Immature natural killer cell (primary cell): ENCODE data around the gene ADCY4. TPM values are rescaled to one million over a fixed set of nuclear protein-coding genes. Genes with fewer than 3 reads are reported as not detected.
"Not testable (repeated sequence)": the region's sequence is repeated elsewhere in the genome, so short reads cannot be mapped to it uniquely, and the experiment has no call there.

ENCODE experiments used
- DNase-seq, 3 donors: peaks; one replicate each; pipeline ENCODE4 v3.0.0; 2022; ENCODE audit warnings: mixed read lengths in 1 of 3
- H3K27ac Mint-ChIP-seq, 6 donors: one replicate each; pipeline ENCODE4 v1.8.0; 2020; ENCODE audit warnings: mixed read lengths in 6 of 6, mild to moderate bottlenecking in 5 of 6, inconsistent platforms in 4 of 6, moderate library complexity in 3 of 6
- H3K27me3 Mint-ChIP-seq, 3 donors: one replicate each; pipeline ENCODE4 v1.8.0; 2020 to 2021; ENCODE audit warnings: low read depth in 3 of 3, mild to moderate bottlenecking in 3 of 3, mixed read lengths in 3 of 3, moderate library complexity in 3 of 3, inconsistent platforms in 1 of 3
- H3K36me3 Mint-ChIP-seq, 3 donors: one replicate each; pipeline ENCODE4 v1.8.0; 2020; ENCODE audit warnings: mixed read lengths in 3 of 3, inconsistent platforms in 2 of 3, mild to moderate bottlenecking in 2 of 3
- H3K4me1 Mint-ChIP-seq, 2 donors: one replicate each; pipeline ENCODE4 v1.8.0; 2020; ENCODE audit warnings: inconsistent platforms in 2 of 2, mild to moderate bottlenecking in 2 of 2, mixed read lengths in 2 of 2, moderate library complexity in 1 of 2
- H3K4me3 Mint-ChIP-seq, 5 donors: one replicate each; pipeline ENCODE4 v1.8.0; 2020; ENCODE audit warnings: mild to moderate bottlenecking in 5 of 5, mixed read lengths in 5 of 5, inconsistent platforms in 3 of 5, moderate library complexity in 3 of 5
- H3K9me3 Mint-ChIP-seq, 6 donors: one replicate each; pipeline ENCODE4 v1.8.0; 2020; ENCODE audit warnings: mild to moderate bottlenecking in 6 of 6, mixed read lengths in 6 of 6, inconsistent platforms in 4 of 6, moderate library complexity in 3 of 6
- polyA plus RNA-seq, 3 donors: library from polyadenylated mRNA; unstranded; fragments of 300-500 nt; fragmentation: Illumina TruSeq; gene quantifications; one replicate each; pipeline ENCODE4 v1.2.3, GENCODE V29; 2021

The ADCY4 gene
- polyA plus RNA-seq = under 1 TPM in 2 of 3 donors, not detected in 1; 0.31 to 0.52 TPM

GRCh38 chr14:24334431-24335291, at the start of gene ADCY4:
Gene ADCY4 (minus strand): TSS chr14:24335071. CDS start chr14:24334652, 419 bp downstream.
- Mint-ChIP-seq H3K4me3 (peak within 1 kb of the TSS; percentile 62 to 83 (median 75)), H3K27me3 (peaks cover 26 to 38% (median 30%) of the 10 kb centered on the region in 3 donors), H3K27ac (peak within 1 kb of the TSS in 3 of 6 donors; percentile 28 to 45 (median 29)), H3K9me3 (no peaks in the 10 kb centered on the region), H3K4me1 (peaks cover 76 to 79% of the 10 kb centered on the region in 2 donors), H3K36me3 (peaks cover 11 to 28% (median 15%) of the 10 kb centered on the region in 3 donors)
- peak in 2 of 3 donors; percentile 24 to 28 for DNase-seq

- no peak for DNase-seq
- Mint-ChIP-seq H3K4me1 (no peaks in the 10 kb centered on the region), H3K4me3 (no peak overlapping the region), H3K27ac (no peak overlapping the region), H3K36me3 (no peaks in the 10 kb centered on the region), H3K27me3 (peaks cover 3 to 5% (median 3%) of the 10 kb centered on the region in 3 donors), H3K9me3 (no peaks in the 10 kb centered on the region)
Measured at GRCh38 chr14:24384169-24384568, 49.3 kb upstream of the ADCY4 start.

DNA sequence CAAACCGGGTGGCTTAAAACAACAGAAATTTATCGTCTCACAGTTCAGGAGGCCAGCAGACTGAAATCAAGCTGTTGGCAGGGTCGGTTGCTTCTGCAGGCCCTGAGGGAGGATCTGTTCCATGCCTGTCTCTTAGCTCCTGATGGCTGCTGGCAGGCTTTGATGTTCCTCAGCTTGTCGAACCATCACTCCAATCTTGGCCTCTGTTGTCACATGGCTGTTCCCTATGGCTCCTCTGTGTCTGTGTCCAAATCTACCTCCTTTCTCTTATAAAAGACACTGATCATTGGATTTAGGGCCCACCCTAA, 47.1 kb upstream of the ADCY4 start:
- Mint-ChIP-seq H3K9me3 (no peaks in the 10 kb centered on the region), H3K4me1 (no peaks in the 10 kb centered on the region), H3K36me3 (no peaks in the 10 kb centered on the region), H3K27me3 (peaks cover 2 to 4% (median 3%) of the 10 kb centered on the region in 3 donors), H3K4me3 (no peak overlapping the region), H3K27ac (no peak overlapping the region)
- DNase-seq = no peak

GRCh38 chr14:24381363-24382063, 46.6 kb upstream of the ADCY4 start:
- no peak overlapping the region for H3K27ac Mint-ChIP-seq
- H3K27me3 Mint-ChIP-seq = peaks cover 2 to 5% (median 3%) of the 10 kb centered on the region in 3 donors
- no peak overlapping the region for H3K4me3 Mint-ChIP-seq
- H3K36me3 Mint-ChIP-seq = no peaks in the 10 kb centered on the region
- H3K9me3 Mint-ChIP-seq = no peaks in the 10 kb centered on the region
- H3K4me1 Mint-ChIP-seq = no peaks in the 10 kb centered on the region
- no peak for DNase-seq

DNA sequence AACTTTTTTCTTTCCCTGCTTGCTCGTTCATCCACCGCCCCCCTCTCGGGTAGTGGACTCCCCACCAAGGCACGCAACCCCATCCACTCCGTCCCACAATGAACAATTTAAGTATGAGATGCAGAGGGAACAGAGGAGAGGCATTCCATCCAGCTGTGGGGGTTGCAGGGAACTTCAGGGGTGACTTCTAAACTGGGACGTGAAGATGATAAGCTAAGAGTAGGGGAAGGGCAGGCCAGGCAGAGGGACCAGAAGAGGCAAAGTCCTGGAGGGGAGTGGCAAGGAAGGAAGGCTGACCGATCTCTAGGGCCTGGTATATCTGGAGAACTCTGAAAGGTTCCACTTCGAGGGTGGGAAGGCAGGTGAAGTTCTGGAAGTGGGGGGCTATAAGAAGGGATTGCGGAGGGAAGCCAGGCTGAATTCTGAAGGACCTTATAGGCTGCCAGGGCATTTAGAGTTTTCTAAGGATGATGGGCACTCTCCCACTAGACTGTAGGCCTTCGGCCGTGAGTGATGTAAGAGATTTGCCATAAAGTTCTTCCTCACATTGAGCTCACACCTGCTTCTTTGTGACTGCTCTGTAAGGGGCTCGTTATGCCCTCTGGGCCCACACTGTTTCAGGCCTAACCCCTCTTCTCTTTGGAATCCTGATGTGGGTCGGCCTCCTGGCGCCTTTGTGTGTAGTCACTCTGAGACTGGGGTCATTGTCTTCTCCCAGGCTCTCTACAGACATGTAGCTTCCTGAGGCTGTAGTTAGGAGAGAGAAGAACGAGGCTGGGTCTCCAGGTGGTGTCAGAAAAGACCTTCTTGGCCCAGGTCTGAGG, 45.2 kb upstream of the ADCY4 start:
- no peaks in the 10 kb centered on the region for H3K9me3 Mint-ChIP-seq
- no peaks in the 10 kb centered on the region for H3K36me3 Mint-ChIP-seq
- H3K27ac Mint-ChIP-seq = no peak overlapping the region
- H3K27me3 Mint-ChIP-seq = peaks cover 2 to 5% (median 3%) of the 10 kb centered on the region in 3 donors
- no peaks in the 10 kb centered on the region for H3K4me1 Mint-ChIP-seq
- no peak overlapping the region for H3K4me3 Mint-ChIP-seq
- DNase-seq = no peak

GRCh38 chr14:24378981-24379906, 44.4 kb upstream of the ADCY4 start:
- no peak overlapping the region for H3K27ac Mint-ChIP-seq
- no peak overlapping the region for H3K4me3 Mint-ChIP-seq
- peaks cover 2 to 5% (median 3%) of the 10 kb centered on the region in 3 donors for H3K27me3 Mint-ChIP-seq
- H3K9me3 Mint-ChIP-seq = no peaks in the 10 kb centered on the region
- no peak for DNase-seq
- H3K36me3 Mint-ChIP-seq = no peaks in the 10 kb centered on the region
- no peaks in the 10 kb centered on the region for H3K4me1 Mint-ChIP-seq

- Mint-ChIP-seq H3K4me3 (no peak overlapping the region), H3K27ac (no peak overlapping the region), H3K9me3 (no peaks in the 10 kb centered on the region), H3K36me3 (no peaks in the 10 kb centered on the region), H3K4me1 (no peaks in the 10 kb centered on the region), H3K27me3 (peaks cover 2 to 5% (median 3%) of the 10 kb centered on the region in 3 donors)
- no peak for DNase-seq
Measured at GRCh38 chr14:24378327-24378726, 43.5 kb upstream of the ADCY4 start.

DNA sequence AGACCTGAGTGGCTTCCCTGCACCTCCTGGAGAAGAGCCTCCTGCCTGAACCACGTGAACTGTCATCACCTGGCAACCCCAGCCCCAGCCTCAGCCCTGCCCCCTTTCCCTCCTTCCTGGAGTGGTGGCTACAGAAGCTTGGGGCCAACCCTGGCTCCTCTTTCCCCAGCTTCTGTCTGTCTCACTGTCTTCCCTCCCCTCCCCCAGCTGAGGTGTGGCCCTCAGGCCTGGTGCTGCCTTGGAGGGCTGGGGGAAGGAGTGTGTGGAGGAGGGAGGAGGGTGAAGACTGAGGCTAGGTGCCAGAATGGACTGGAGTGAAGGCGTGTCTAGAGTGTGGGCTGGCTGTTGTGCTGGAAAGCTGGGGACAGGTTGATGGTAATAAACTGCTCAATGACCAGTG, 42.8 kb upstream of the ADCY4 start:
- Mint-ChIP-seq H3K27me3 (peaks cover 2 to 5% (median 3%) of the 10 kb centered on the region in 3 donors), H3K9me3 (no peaks in the 10 kb centered on the region), H3K4me1 (no peaks in the 10 kb centered on the region), H3K36me3 (no peaks in the 10 kb centered on the region), H3K27ac (no peak overlapping the region), H3K4me3 (no peak overlapping the region)
- DNase-seq = no peak

GRCh38 chr14:24377126-24377525, 42.3 kb upstream of the ADCY4 start:
- Mint-ChIP-seq H3K36me3 (no peaks in the 10 kb centered on the region), H3K27ac (no peak overlapping the region), H3K27me3 (peaks cover 3 to 5% (median 5%) of the 10 kb centered on the region in 3 donors), H3K4me3 (no peak overlapping the region), H3K4me1 (no peaks in the 10 kb centered on the region), H3K9me3 (no peaks in the 10 kb centered on the region)
- no peak for DNase-seq

- DNase-seq = no peak
- H3K36me3 Mint-ChIP-seq = no peaks in the 10 kb centered on the region
- H3K4me3 Mint-ChIP-seq = no peak overlapping the region
- peaks cover 3 to 5% (median 4%) of the 10 kb centered on the region in 3 donors for H3K27me3 Mint-ChIP-seq
- no peaks in the 10 kb centered on the region for H3K4me1 Mint-ChIP-seq
- H3K27ac Mint-ChIP-seq = no peak overlapping the region
- H3K9me3 Mint-ChIP-seq = no peaks in the 10 kb centered on the region
Measured at GRCh38 chr14:24376448-24377070, 41.7 kb upstream of the ADCY4 start.

- H3K4me3 Mint-ChIP-seq = no peak overlapping the region
- DNase-seq = no peak
Measured at GRCh38 chr14:24372701-24373416, 38.0 kb upstream of the ADCY4 start.

GRCh38 chr14:24371605-24372004, 36.7 kb upstream of the ADCY4 start:
- peaks cover 10 to 16% (median 12%) of the 10 kb centered on the region in 3 donors for H3K27me3 Mint-ChIP-seq
- DNase-seq, H3K9me3 Mint-ChIP-seq, H3K36me3 Mint-ChIP-seq, H3K27ac Mint-ChIP-seq, H3K4me3 Mint-ChIP-seq: not testable (repeated sequence)
- peaks cover 19% of the 10 kb centered on the region in 2 donors for H3K4me1 Mint-ChIP-seq

More at GRCh38 chr14:24372701-24373416, 38.0 kb upstream of the ADCY4 start:
- no peaks in the 10 kb centered on the region for H3K9me3 Mint-ChIP-seq
- peaks cover 7 to 8% of the 10 kb centered on the region in 2 donors for H3K4me1 Mint-ChIP-seq
- H3K36me3 Mint-ChIP-seq = no peaks in the 10 kb centered on the region
- peaks cover 4 to 9% (median 5%) of the 10 kb centered on the region in 3 donors for H3K27me3 Mint-ChIP-seq
- H3K27ac Mint-ChIP-seq = no peak overlapping the region
